Left lobe of liver (tissue), 2 donors: ENCODE measurements around the gene IDH3G. TPM values are rescaled to one million over a fixed set of nuclear protein-coding genes. Genes with fewer than 3 reads are reported as not detected.

Source experiments
- ATAC-seq: fragments of 200-7000 bp; cut with Tn5 transposase; one replicate; pipeline ENCODE4 v1.9.1; 2020; ENCODE audit warnings: mild to moderate bottlenecking, moderate library complexity
- DNase-seq: peaks from one replicate; pipeline ENCODE4 v3.0.0-alpha.2; 2020; ENCODE audit warnings: low spot score
- total RNA-seq: library from RNA; stranded (reverse); gene quantifications from one replicate; pipeline ENCODE4 v1.2.1, GENCODE V29; 2021
- donor health status: DM: no; HTN: no; CAD: no; lungs with moderate emphysema.
- donor health status: DM: no; HTN: yes; CAD: no.

IDH3G gene
- total RNA-seq, 1 donor from 2014 or later = 25.4 TPM

GRCh38 chrX:153773741-153774575 is 20.2 kb downstream of the IDH3G start:
- ATAC-seq (no peak), DNase-seq (no peak)

GRCh38 chrX:153773218-153773611 is 21.0 kb downstream of the IDH3G start:
- DNase-seq = no peak

GRCh38 chrX:153772316-153773217 is 21.6 kb downstream of the IDH3G start:
- DNase-seq (no peak), ATAC-seq (no peak)

More at GRCh38 chrX:153773218-153773611, 21.0 kb downstream of the IDH3G start:
- ATAC-seq = no peak

GRCh38 chrX:153771415-153772315 is 22.5 kb downstream of the IDH3G start:
- DNase-seq (no peak), ATAC-seq (no peak)

GRCh38 chrX:153770601-153771414 is 23.4 kb downstream of the IDH3G start:
- DNase-seq = no peak

GRCh38 chrX:153769865-153770600 is 24.1 kb downstream of the IDH3G start:
- ATAC-seq (no peak), DNase-seq (no peak)

More at GRCh38 chrX:153770601-153771414, 23.4 kb downstream of the IDH3G start:
- ATAC-seq = no peak

GRCh38 chrX:153769158-153769864 is 24.9 kb downstream of the IDH3G start:
- no peak for DNase-seq
- ATAC-seq = no peak

GRCh38 chrX:153768311-153769157 is 25.6 kb downstream of the IDH3G start:
- no peak for DNase-seq
- no peak for ATAC-seq

- no peak for DNase-seq
- ATAC-seq = no peak
Measured at GRCh38 chrX:153767674-153768055, 26.5 kb downstream of the IDH3G start.

GRCh38 chrX:153766871-153767673 is 27.1 kb downstream of the IDH3G start:
- ATAC-seq (no peak), DNase-seq (no peak)

GRCh38 chrX:153766098-153766817 is 27.9 kb downstream of the IDH3G start:
- DNase-seq = no peak
- ATAC-seq = no peak

- DNase-seq = no peak
- peak; percentile 32 for ATAC-seq
Measured at GRCh38 chrX:153765138-153766079, 28.8 kb downstream of the IDH3G start.

- no peak for ATAC-seq
- DNase-seq = no peak
Measured at GRCh38 chrX:153764786-153765137, 29.4 kb downstream of the IDH3G start.

GRCh38 chrX:153763989-153764755 is 30.0 kb downstream of the IDH3G start, which contains the start of gene PLXNB3:
TSS of gene PLXNB3 (plus strand) at chrX:153764249. CDS start at chrX:153765536, 1,287 bp downstream.
- ATAC-seq = peak; percentile 96
- DNase-seq = peak; percentile 72
